GM18508 (cell line): ENCODE measurements around the gene ABCF2.

Source experiments
- ATAC-seq: cut with Tn5 transposase; IDR thresholded peaks from one replicate; pipeline ENCODE4 v1.9.1; 2021; ENCODE audit warnings: moderate number of reproducible peaks; ENCODE audit not compliant: insufficient read depth, unreplicated experiment

ABCF2 gene

DNA sequence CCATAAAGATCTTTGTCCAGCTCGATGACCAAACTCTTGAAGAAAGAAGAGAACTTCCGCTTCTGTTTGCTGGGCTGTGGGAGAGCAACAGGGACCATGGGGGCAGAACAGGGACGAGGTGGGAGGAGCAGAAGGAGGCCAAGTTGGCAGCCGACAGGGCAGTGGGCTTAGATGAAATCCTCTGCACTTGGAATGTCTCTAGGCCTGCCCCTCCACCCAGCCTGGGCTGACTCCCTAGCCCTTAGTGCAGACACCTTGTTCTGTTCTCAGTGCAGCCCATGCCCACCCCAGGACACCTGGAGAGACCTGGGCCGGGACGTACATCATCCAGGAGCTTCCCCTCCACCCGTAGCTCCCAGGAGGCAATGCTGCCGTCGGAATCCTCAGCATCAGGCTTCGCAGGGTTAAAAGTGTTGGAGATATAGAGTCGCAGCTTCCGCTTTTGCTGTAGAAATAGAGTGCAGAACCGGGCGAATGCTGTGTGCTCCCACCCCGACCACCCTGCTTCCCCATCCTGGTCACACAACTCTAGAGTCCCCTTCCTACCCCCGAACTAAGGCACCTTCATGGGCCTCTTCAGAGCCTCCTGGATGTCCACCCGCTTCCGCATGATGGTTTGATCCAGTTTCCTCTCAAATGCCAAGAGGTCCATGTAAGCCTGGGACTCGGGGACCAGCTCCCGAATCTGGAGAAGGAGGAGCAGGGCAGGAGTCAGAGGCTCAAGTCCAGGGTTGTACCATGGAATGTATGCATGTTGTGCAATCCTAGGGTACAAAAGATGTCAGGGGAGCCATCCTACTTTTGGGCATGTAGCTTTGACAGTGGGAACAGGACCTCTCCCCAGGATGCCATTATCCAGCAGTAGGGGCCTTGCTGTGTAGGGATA, 15.4 kb upstream of the ABCF2 start:
- ATAC-seq: no peak

DNA sequence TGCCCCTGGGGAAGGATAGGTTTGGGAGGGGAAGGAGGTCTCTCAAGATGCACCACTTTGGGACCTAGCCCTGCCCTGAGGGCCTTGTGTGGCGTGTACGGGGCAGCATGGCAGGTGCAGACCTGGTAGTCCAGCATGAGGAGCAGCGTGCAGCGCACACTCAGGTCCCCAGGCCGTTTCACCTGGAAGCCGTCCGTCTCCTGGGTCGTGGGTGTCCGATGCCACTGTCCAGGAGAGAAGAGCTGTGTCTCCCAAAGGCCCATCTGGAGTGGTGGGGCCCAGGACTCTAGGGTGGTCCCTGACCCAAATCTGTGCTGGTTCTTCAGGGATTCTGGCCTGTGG, 14.7 kb upstream of the ABCF2 start:
- ATAC-seq: no peak

DNA sequence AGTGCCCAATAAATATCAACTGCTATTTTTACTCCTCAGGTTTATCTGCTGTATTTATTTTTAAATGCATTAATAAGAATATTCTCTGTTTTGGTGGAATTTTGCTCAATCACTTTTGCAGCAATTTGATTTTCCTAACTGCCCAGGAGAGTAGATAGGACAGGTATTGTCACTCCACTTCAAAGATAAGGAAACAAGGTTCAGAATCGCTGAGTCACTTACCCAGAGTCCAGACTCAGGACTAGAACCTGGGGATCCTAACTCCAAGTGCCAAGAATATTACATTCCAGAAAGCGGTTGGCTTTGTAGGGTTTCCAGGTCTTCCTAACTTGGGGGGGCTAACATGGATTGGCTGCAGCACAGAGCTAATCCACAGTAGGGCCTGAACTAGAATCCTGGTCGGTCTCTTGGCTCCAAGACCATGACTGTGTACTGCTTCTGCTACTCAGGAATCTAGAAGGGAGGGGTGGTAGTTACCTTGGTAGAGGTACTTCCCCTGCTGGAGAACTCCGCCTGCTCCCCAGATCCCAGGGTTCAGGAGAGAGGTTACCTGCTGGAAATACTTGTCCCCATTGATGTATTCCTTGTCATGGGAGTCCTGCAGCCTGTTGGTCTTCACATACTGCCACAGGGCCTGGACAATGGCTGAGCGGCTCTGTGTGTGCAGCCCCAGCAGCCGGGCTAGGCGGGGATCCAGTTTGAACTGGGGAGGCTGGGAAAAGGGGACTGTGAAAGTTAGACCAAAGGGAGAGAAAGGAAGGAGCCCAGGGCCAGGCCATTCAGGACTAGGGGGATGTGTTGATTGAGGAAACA, 14.1 kb upstream of the ABCF2 start:
- no peak for ATAC-seq

DNA sequence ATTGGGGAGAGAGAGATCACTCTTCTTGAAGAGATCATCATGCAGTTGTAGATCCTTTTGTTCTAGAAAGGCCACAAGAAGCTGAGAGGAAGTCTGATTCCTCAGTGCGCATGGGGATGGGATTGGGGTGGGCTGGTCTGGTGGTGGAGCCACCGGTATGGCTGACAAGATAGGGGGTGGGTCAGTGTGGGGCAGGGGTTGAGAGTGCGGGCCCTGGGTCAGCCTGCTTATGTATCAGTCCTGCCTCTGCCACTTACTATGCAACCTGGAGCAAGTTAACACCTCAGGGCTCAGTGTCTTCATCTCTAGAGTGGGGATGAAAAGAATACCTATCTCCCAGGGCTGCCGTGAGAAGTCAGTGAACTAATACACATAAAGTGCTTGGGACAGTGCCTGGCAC, 13.5 kb upstream of the ABCF2 start:
- ATAC-seq: no peak

DNA sequence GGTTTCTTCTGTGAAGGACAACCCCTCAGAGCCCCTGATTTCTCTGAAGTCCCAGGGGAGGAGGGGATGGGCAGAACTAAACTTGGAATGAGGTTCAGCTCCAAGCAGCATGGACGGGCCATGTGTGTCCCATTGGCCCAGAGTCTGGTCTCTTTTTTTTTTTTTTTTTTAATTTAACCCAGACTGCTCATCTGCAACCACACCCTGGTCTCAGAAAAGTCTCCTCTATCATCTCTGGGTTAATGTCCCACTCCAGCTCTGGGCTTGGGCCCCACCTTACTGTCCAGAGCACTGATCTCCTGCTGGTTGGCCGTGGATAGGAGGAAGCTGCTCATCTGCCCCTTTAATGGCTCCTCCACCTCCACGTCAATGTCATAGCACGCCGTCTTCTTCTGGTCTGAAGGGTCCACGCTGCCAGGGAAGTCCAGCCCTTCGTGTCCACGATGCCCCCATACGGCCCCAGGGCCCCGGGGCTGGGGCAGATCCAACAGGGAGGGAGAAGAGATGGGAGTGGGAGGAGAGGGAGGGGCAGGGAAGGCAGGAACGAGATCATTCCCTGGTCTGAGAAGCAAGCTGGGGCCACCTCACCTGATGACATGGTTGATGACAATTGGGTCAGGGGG, 12.9 kb upstream of the ABCF2 start:
- no peak for ATAC-seq

DNA sequence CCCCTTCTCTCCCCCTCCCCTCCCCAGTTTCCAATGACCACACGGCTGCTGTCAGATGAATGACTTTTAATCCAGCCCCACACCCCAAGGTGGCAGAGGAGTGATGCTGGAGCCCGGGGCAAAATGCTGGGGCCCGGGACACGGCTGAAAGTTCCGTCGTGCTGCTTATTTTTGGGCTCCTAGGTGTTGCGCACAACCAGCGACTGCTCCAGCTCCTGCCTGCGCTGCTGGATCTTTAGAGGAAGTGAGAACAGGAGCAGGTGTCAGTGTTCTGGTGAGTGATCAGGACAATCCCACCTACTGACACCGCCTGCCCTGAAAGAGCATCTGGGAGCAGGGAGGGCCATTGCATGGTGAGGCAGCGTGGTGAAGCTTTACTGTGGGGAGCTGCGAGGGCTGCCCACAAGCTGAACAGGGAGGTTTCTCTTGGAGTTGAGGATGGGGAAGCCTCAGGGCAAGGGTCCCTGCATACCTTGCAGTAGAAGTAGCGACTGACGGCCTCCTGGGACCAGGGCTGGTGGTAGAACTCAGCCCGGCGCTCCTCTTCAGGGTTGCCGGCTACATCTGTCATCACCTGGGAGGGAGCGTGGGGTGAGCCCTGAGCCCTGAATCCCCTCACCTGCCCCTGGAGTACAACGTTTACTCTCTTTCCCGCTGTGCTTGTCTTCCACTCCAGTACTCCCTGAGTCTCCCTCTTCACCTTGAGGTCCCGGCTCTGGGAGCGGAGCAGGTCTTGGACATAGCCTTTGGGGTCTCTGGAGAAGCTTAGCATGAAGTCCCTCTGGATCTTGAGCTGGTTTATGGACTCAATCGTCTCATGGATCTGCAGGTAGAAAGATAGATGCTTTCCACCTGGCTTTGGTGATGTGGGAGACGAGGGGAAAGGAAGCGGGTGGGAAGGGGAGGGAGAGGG, 12.2 kb upstream of the ABCF2 start:
- no peak for ATAC-seq

DNA sequence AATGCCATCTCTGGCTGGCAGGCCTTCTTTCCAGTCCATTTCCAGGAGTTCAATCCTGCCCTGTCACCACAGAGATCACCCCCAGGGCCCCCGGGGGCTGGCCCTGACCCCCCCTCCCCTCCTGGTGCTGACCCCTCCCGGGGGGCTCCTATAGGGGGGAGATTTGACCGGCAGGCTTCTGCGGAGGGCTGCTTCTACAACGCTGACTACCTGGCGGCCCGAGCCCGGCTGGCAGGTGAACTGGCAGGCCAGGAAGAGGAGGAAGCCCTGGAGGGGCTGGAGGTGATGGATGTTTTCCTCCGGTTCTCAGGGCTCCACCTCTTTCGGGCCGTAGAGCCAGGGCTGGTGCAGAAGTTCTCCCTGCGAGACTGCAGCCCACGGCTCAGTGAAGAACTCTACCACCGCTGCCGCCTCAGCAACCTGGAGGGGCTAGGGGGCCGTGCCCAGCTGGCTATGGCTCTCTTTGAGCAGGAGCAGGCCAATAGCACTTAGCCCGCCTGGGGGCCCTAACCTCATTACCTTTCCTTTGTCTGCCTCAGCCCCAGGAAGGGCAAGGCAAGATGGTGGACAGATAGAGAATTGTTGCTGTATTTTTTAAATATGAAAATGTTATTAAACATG, 11.3 kb upstream of the ABCF2 start:
- ATAC-seq: no peak

DNA sequence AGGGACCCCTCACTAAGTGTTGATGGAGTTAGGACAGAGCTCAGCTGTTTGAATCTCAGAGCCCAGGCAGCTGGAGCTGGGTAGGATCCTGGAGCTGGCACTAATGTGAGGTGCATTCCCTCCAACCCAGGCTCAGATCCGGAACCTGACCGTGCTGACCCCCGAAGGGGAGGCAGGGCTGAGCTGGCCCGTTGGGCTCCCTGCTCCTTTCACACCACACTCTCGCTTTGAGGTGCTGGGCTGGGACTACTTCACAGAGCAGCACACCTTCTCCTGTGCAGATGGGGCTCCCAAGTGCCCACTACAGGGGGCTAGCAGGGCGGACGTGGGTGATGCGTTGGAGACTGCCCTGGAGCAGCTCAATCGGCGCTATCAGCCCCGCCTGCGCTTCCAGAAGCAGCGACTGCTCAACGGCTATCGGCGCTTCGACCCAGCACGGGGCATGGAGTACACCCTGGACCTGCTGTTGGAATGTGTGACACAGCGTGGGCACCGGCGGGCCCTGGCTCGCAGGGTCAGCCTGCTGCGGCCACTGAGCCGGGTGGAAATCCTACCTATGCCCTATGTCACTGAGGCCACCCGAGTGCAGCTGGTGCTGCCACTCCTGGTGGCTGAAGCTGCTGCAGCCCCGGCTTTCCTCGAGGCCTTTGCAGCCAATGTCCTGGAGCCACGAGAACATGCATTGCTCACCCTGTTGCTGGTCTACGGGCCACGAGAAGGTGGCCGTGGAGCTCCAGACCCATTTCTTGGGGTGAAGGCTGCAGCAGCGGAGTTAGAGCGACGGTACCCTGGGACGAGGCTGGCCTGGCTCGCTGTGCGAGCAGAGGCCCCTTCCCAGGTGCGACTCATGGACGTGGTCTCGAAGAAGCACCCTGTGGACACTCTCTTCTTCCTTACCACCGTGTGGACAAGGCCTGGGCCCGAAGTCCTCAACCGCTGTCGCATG, 10.5 kb upstream of the ABCF2 start:
- no peak for ATAC-seq

DNA sequence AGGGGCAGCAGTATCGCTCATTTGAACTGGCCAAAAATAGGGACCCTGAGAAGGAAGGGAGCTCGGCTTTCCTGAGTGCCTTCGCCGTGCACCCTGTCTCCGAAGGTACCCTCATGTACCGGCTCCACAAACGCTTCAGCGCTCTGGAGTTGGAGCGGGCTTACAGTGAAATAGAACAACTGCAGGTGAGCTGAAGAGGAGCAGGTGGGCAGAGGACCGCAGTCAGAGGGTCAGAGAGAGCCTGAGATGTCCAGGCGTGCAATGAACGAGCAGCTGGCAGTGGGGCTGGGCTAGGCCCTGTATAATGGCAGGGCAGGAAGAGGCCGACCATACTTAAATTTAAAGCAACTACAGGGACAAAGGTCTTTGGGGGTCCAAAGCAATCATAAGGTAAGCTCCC, 9.4 kb upstream of the ABCF2 start:
- no peak for ATAC-seq

DNA sequence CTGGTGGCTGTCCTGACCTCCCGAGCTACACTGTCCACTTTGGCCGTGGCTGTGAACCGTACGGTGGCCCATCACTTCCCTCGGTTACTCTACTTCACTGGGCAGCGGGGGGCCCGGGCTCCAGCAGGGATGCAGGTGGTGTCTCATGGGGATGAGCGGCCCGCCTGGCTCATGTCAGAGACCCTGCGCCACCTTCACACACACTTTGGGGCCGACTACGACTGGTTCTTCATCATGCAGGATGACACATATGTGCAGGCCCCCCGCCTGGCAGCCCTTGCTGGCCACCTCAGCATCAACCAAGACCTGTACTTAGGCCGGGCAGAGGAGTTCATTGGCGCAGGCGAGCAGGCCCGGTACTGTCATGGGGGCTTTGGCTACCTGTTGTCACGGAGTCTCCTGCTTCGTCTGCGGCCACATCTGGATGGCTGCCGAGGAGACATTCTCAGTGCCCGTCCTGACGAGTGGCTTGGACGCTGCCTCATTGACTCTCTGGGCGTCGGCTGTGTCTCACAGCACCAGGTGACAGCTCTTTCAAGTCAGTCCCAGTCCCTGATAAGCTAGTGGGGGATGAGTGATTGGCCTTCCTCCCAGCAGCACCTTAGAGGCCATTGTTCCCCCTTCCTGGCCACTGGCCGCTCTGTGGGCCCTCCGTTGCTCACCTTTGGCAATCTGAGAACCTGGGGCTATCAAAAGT, 8.2 kb upstream of the ABCF2 start:
- no peak for ATAC-seq

DNA sequence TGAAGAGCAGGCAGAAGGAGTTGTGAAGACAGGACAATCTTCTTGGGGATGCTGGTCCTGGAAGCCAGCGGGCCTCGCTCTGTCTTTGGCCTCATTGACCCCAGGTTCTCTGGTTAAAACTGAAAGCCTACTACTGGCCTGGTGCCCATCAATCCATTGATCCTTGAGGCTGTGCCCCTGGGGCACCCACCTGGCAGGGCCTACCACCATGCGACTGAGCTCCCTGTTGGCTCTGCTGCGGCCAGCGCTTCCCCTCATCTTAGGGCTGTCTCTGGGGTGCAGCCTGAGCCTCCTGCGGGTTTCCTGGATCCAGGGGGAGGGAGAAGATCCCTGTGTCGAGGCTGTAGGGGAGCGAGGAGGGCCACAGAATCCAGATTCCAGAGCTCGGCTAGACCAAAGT, 6.8 kb upstream of the ABCF2 start:
- no peak for ATAC-seq

DNA sequence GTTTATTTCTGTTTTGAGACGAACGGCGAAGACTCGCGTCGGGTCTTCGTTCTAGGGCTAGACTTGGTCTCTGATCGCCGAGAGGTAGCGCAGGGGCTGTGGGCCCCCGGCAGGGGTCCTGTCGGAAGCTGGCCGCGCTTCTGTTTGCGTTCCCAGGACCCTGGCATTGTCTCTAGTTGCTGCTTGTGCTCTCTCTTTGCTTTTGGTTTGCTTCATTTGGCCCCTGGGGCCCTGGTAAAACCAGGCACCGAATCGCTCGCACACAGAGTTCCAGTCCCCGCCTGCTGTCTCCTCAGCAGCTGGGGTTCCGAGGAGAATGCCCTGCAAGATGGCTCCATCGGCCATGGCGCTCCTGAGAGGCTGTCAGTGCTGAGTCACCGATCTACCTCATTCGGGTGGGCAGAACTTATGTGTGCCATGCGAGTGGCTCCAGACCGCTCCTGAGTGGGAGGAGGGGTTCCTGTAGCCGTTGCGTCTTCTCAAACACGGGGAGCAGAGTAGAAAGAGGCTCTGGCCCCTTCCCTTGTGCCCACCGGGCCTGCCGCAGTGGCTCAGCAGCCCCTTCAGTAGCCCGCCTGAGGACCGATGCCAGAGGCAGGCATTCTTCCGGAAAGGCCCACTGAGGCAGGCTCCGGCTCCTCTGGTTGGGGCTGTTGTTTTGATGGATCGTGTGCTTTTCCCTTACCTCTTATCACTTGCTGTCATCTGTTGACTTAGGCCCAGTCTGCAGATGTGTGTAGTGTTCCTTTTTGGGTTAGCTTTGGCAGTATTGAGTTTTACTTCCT, 6.1 kb upstream of the ABCF2 start:
- no peak for ATAC-seq

DNA sequence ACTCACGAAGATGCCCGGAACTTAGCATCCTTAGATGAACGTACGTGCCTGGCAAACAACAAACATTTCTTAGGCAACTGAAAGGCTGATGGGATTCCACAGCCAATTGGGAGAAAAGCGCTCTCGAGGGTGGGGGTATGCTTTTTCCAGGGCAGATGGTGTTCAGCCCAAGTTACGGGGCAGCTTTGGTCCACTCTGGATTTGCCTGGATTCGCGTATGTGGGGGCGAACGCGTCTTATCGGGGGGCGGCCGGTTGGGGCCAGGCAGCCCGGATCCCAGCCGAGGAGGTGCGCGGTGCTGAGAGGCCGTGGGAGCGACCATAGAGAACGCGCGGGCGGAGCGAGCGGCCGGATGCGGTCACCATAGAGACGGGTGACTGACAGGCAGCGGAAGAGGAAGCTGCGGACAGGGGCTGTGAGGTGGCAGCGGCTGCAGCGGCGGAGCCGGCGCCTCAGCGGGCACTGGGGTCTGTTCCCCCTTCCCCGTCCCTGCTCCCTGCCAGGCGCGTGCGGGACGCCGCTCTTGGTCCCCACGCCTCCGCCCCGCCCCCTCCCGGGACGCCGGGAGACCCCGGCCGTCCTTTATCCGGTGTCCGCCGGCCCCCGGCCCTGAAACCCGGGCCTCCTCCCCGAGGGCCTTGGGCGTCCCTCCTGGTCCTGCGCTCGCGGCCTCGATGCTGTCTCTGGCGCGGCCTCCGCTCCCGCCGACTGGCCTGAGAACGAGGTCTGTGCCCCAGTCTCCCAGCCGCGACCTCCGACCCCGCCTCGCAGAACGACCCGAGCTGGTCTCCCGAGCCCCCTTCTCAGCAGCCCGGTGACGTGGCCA, 5.3 kb upstream of the ABCF2 start, which contains the start of gene CHPF2:
TSS of gene CHPF2 (plus strand) at position 393 of the 826 bp plus-strand sequence. CDS start 1,529 bp downstream, outside the sequence.
- peak; percentile 73 for ATAC-seq

DNA sequence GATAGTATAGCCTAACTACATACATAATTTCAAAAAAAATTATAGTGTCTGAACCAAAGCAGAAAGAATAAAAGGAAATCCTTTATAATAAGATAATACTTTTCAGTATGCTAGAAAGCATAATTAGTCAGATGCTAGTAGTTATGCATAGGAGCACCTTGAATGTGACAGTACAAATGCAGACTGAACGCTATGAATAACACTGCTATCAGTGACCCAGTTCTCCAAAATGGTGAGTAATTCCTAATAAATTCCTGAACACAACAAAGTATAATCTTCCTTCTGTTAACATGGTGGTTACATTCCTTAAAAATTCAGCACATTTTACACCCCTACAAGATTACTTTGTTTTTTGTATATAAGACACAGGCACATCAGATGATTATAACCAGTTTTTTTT, 4.1 kb upstream of the ABCF2 start:
- ATAC-seq: no peak

DNA sequence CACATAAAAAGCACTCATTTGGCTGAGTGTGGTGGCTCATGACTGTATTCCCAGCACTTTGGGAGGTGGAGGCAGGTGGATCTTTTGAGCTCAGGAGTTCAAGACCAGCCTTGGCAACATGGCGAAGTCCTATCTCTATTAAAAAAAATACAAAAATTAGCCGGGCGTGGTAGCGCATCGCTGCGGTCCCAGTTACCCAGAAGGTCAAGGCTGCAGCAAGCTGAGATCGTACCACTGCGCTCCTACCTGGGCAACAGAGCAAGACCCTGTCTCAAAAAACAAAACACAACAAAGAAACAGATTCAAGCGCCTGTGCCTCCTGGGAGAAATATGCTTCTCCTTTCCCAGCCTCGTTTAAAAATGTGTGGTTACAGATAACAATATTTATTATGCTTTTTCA, 2.2 kb upstream of the ABCF2 start:
- ATAC-seq: no peak
